OCI-LY3 (cell line): ENCODE results near the gene CD24.

Source experiments
- H2AFZ ChIP-seq: fragments of 200-600, 300-600 bp; shearing (Covaris generic); 2 replicates; pipeline ENCODE4 v1.6.0; 2014; ENCODE audit warnings: antibody characterized with exemption, low read depth, low read length
- H3K27ac ChIP-seq: fragments of 200-600, 300-600 bp; sonication (generic); 2 replicates; pipeline ENCODE4 v1.5.1; 2014; ENCODE audit warnings: mild to moderate bottlenecking, low read length, moderate library complexity, mixed read lengths
- H3K27me3 ChIP-seq: fragments of 200-600, 300-600 bp; sonication (generic); 2 replicates; pipeline ENCODE4 v1.6.1; 2014; ENCODE audit warnings: low read depth, low read length, mixed read lengths
- H3K36me3 ChIP-seq: fragments of 200-600, 300-600 bp; sonication (generic); replicated peaks from 2 replicates; pipeline ENCODE3; 2014; ENCODE audit warnings: low read depth, low read length, mixed read lengths
- H3K4me1 ChIP-seq: fragments of 300-600, 200-600 bp; sonication (generic); 2 replicates; pipeline ENCODE4 v1.6.1; 2014; ENCODE audit warnings: low read length, mixed read lengths
- H3K4me2 ChIP-seq: fragments of 200-600, 300-600 bp; sonication (generic); 2 replicates; pipeline ENCODE4 v1.6.1; 2014; ENCODE audit warnings: low read length, mixed read lengths
- H3K4me3 ChIP-seq: fragments of 300-600, 200-600 bp; sonication (generic); 2 replicates; pipeline ENCODE4 v1.5.1; 2014; ENCODE audit warnings: antibody characterized with exemption, mild to moderate bottlenecking, low read length, moderate library complexity
- H3K79me2 ChIP-seq: fragments of 300-600, 200-600 bp; shearing (Covaris generic); 2 replicates; pipeline ENCODE4 v1.6.1; 2014; ENCODE audit warnings: mild to moderate bottlenecking, low read length, mixed read lengths
- H3K9ac ChIP-seq: fragments of 300-600, 200-600 bp; shearing (Covaris generic); 2 replicates; pipeline ENCODE4 v1.6.0; 2014; ENCODE audit warnings: mild to moderate bottlenecking, low read length, moderate library complexity
- H3K9me3 ChIP-seq: fragments of 200-600, 300-600 bp; shearing (Covaris generic); 2 replicates; pipeline ENCODE4 v1.6.1; 2014; ENCODE audit warnings: low read length, mixed read lengths; ENCODE audit not compliant: insufficient read depth
- H4K20me1 ChIP-seq: fragments of 200-600, 300-600 bp; sonication (generic); 2 replicates; pipeline ENCODE4 v1.6.1; 2016; ENCODE audit warnings: low read length, mixed read lengths; ENCODE audit not compliant: insufficient read depth
- EZH2phosphoT487 ChIP-seq: fragments of 200-600 bp; shearing (Covaris generic); IDR thresholded peaks from 2 replicates; pipeline ENCODE4 v1.6.1; 2018; ENCODE audit warnings: antibody characterized with exemption, mixed run types, low read depth
- TF ChIP-seq, protein P1 (sequence below): fragments of 200-600, 300-600 bp; sonication (generic); IDR thresholded peaks from 2 replicates; pipeline ENCODE4 v1.5.1; 2014; ENCODE audit warnings: antibody characterized with exemption, low read length, low read depth

The CD24 gene

DNA sequence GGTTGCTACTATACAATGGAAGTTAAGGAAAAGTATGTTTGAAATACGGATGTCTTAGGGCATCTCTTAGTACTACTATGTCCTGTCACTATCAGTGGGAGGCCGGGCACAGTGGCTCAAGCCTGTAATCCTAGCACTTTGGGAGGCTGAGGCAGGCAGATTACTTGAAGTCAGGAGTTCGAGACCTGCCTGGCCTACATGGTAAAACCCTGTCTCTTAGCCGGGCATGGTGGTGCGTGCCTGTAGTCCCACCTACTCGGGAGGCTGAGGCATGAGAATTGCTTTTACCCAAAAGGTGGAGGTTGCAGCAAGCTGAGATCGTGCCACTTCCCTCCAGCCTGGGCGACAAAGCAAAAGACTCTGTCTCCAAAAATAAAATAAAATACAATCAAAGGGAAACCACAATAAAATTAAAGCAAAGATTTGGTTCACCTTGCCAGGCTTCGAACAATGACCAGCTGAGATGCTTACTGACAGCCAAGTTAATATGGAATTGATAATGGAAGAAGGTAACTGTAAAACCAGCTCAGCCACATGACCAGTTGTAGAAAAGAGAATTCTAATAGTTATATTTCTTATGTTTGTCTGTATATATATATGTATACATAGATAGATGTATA, 6.5 kb downstream of the CD24 start:
- H3K4me3 ChIP-seq: no peak overlapping the region
- H3K27ac ChIP-seq: no peak overlapping the region
- H3K9me3 ChIP-seq: no peaks in the 10 kb centered on the region
- H3K79me2 ChIP-seq: peaks cover 7% of the 10 kb centered on the region
- TF ChIP-seq, protein P1, sequence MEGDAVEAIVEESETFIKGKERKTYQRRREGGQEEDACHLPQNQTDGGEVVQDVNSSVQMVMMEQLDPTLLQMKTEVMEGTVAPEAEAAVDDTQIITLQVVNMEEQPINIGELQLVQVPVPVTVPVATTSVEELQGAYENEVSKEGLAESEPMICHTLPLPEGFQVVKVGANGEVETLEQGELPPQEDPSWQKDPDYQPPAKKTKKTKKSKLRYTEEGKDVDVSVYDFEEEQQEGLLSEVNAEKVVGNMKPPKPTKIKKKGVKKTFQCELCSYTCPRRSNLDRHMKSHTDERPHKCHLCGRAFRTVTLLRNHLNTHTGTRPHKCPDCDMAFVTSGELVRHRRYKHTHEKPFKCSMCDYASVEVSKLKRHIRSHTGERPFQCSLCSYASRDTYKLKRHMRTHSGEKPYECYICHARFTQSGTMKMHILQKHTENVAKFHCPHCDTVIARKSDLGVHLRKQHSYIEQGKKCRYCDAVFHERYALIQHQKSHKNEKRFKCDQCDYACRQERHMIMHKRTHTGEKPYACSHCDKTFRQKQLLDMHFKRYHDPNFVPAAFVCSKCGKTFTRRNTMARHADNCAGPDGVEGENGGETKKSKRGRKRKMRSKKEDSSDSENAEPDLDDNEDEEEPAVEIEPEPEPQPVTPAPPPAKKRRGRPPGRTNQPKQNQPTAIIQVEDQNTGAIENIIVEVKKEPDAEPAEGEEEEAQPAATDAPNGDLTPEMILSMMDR: no peak
- no peak for TF ChIP-seq EZH2phosphoT487
- H3K36me3 ChIP-seq: no peaks in the 10 kb centered on the region
- H3K27me3 ChIP-seq: no peaks in the 10 kb centered on the region
- H4K20me1 ChIP-seq: peaks cover 7% of the 10 kb centered on the region; the same call in 1 of the 2 replicates
- H3K4me1 ChIP-seq: no peaks in the 10 kb centered on the region
- no peak overlapping the region for H2AFZ ChIP-seq
- no peak overlapping the region for H3K4me2 ChIP-seq
- H3K9ac ChIP-seq: no peak overlapping the region

DNA sequence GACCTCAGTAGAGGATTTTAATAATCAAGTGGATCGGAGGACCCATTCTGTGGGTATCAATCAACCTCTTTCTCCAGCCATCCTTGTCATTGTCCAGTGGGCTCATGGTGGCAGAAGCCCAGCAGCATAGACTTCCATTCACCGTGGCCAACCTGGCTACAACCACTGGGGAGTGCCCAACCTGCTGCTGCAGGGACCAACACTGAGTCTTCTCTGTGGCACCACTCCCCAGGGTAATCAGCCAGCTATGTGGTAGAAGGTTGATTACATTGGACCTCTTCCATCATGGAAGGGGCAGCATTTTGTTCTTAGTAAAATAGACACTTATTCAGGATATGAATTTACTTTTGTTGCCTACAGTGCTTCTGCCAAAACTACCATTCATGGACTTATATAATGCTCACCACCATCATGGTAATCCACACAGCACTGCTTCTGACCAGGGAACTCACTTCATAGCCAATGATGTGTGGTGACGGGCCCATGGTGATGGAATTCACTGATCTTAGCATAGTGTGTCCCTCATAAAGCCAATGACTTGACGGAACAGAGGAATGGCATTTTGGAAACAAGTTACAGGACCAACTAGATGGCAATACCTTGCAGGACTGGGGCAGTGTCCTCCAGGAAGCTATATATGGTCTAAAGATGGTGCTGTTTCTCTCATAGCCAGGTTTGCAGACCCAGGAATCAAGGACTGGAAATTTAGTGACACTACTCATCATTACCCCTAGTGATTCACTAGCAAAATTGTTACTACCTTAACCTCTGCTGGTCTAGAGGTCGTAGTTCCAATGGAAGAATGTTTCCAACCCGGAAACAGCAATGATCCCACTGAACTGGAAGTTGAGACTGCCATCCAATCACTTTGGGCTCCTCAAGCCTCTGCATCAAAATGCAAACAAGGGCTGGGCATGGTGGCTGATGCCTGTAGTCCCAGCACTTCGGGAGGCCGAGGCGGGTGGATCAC, 7.6 kb downstream of the CD24 start:
- no peaks in the 10 kb centered on the region for H3K36me3 ChIP-seq
- no peaks in the 10 kb centered on the region for H3K4me1 ChIP-seq
- no peaks in the 10 kb centered on the region for H4K20me1 ChIP-seq
- H3K4me2 ChIP-seq: no peak overlapping the region
- no peak overlapping the region for H3K27ac ChIP-seq
- H3K4me3 ChIP-seq: no peak overlapping the region
- no peaks in the 10 kb centered on the region for H3K79me2 ChIP-seq
- H3K9me3 ChIP-seq: no peaks in the 10 kb centered on the region
- no peaks in the 10 kb centered on the region for H3K27me3 ChIP-seq
- no peak overlapping the region for H3K9ac ChIP-seq
- H2AFZ ChIP-seq: no peak overlapping the region
- TF ChIP-seq, protein P1: no peak
- TF ChIP-seq EZH2phosphoT487: no peak

DNA sequence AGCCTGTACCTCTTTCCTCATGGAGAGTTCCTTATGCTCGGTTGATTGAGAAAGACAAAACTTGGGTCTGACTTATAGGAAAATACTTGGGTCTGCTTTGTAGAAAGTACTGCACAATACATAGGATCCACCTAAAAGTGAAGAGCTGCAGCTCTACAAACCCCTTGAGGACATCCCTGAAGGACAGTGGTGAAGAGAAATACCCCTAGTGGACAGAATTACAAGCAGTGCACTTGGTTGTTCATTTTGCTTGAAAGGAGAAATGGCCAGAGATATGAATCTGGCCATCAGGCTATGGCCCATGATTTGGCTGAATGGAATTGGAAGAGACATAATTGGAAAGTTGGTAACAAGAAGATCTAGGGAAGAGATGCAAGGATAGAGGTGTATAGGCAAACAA, 8.3 kb downstream of the CD24 start:
- Histone ChIP-seq H3K4me2 (no peak overlapping the region), H3K9me3 (no peaks in the 10 kb centered on the region), H3K36me3 (no peaks in the 10 kb centered on the region), H3K9ac (no peak overlapping the region), H3K4me3 (no peak overlapping the region), H4K20me1 (no peaks in the 10 kb centered on the region), H3K27ac (no peak overlapping the region), H3K4me1 (no peaks in the 10 kb centered on the region), H2AFZ (no peak overlapping the region), H3K27me3 (no peaks in the 10 kb centered on the region), H3K79me2 (no peaks in the 10 kb centered on the region)
- TF ChIP-seq EZH2phosphoT487: no peak
- TF ChIP-seq, protein P1: no peak

DNA sequence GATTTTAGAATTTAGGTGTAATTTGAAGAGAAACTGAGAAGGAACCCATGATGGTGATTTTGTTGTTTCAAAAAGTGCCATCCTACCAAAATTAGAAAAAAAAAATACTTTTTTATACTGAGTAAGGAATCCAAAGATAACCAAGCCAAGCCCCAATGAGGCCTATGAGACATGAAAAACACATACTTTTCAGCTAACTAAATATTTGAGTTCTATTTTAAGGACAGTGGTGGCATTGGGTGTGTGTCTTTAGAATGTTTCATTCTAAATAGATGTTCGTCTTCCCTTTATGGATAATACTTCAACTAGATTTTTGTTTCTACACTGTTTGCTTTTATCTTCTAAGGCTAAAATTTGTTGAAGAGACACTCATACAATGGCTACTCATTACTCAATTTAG, 9.6 kb downstream of the CD24 start:
- no peaks in the 10 kb centered on the region for H3K36me3 ChIP-seq
- no peaks in the 10 kb centered on the region for H3K4me1 ChIP-seq
- no peaks in the 10 kb centered on the region for H3K27me3 ChIP-seq
- H3K9me3 ChIP-seq: no peaks in the 10 kb centered on the region
- no peak overlapping the region for H2AFZ ChIP-seq
- H3K9ac ChIP-seq: no peak overlapping the region
- H3K4me2 ChIP-seq: no peak overlapping the region
- no peaks in the 10 kb centered on the region for H3K79me2 ChIP-seq
- TF ChIP-seq, protein P1: no peak
- no peak for TF ChIP-seq EZH2phosphoT487
- H4K20me1 ChIP-seq: no peaks in the 10 kb centered on the region
- H3K27ac ChIP-seq: no peak overlapping the region
- H3K4me3 ChIP-seq: no peak overlapping the region
